CD4-positive, alpha-beta T cell treated with Interleukin-12 subunit alpha and Interleukin-12 subunit beta, for 1 hour (primary cell): ENCODE results near the gene RALA.
A peak's percentile ranks its signal among the peaks of the same experiment; 100 is the strongest.

Source experiments
- DNase-seq: peaks from one replicate; pipeline ENCODE4 v3.0.0-alpha.2; 2020

Gene RALA

GRCh38 chr7:39623047-39623731 lies at the start of gene RALA:
RALA (plus strand) TSS chr7:39623572; CDS start chr7:39686668, 63,096 bp downstream.
- peak; percentile 91 for DNase-seq

- DNase-seq: no peak
These were observed 48.6 kb upstream of the RALA start for GRCh38 chr7:39574673-39575349.

- no peak for DNase-seq
These were observed 46.0 kb upstream of the RALA start for GRCh38 chr7:39577229-39577874.

GRCh38 chr7:39580149-39580874 lies 43.1 kb upstream of the RALA start:
- peak; percentile 81 for DNase-seq

- no peak for DNase-seq
These were observed 40.8 kb upstream of the RALA start for GRCh38 chr7:39582536-39582935.

- no peak for DNase-seq
These were observed 39.8 kb upstream of the RALA start for GRCh38 chr7:39583539-39583938.

GRCh38 chr7:39587393-39587792 lies 36.0 kb upstream of the RALA start:
- no peak for DNase-seq

- DNase-seq: no peak
These were observed 35.0 kb upstream of the RALA start for GRCh38 chr7:39588416-39588815.

GRCh38 chr7:39589323-39590111 lies 33.9 kb upstream of the RALA start:
- DNase-seq: peak; percentile 67

- peak; percentile 6 for DNase-seq
These were observed 30.8 kb upstream of the RALA start for GRCh38 chr7:39592586-39592985.

- DNase-seq: no peak
These were observed 28.3 kb upstream of the RALA start for GRCh38 chr7:39594988-39595620.

GRCh38 chr7:39602351-39602750 lies 21.0 kb upstream of the RALA start:
- no peak for DNase-seq

- no peak for DNase-seq
These were observed 19.4 kb upstream of the RALA start for GRCh38 chr7:39603924-39604323.

GRCh38 chr7:39605087-39605486 lies 18.3 kb upstream of the RALA start:
- DNase-seq: no peak

- no peak for DNase-seq
These were observed 17.0 kb upstream of the RALA start for GRCh38 chr7:39606352-39606751.

GRCh38 chr7:39606941-39607340 lies 16.4 kb upstream of the RALA start:
- DNase-seq: no peak

- no peak for DNase-seq
These were observed 15.5 kb upstream of the RALA start for GRCh38 chr7:39607865-39608264.

GRCh38 chr7:39608278-39608677 lies 15.1 kb upstream of the RALA start:
- no peak for DNase-seq

GRCh38 chr7:39609113-39609934 lies 14.0 kb upstream of the RALA start:
- DNase-seq: no peak

- DNase-seq: no peak
These were observed 13.5 kb upstream of the RALA start for GRCh38 chr7:39609935-39610263.

- DNase-seq: no peak
These were observed 9.8 kb upstream of the RALA start for GRCh38 chr7:39613577-39613976.
